Stimulated activated CD4-positive, alpha-beta T cell treated with anti-CD3 and anti-CD28 coated beads, Interleukin-4, amount 100 ng/mL, for 24 hours (primary cell): ENCODE results near the gene CAMK1D.
"Not testable (repeated sequence)": the region's sequence is repeated elsewhere in the genome, so short reads cannot be mapped to it uniquely, and the experiment has no call there.

Source experiments
- DNase-seq: peaks from one replicate; pipeline ENCODE4 v3.0.0-alpha.2; 2020

CAMK1D gene

GRCh38 chr10:12834721-12835120, 485.4 kb downstream of the CAMK1D start:
- DNase-seq = no peak

DNA sequence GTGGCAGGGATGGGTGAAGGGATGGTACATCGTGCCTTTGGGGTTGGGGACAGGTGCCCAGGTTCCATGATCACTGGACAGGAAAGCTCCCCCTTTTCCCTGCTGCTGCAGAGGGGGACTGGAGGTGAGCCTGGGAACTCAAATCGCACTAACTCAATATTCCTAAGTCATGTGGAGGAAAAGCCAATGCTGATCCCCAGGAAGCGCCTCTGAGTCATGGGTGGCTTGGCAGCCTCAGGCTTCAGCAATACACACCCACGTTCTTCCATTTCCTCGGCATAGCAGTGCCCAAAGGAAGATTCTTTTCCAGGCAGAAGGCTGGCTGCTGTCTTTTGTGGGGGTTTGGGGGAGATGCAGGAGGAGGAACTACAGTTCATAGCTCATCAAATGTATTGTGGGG, 486.4 kb downstream of the CAMK1D start:
- DNase-seq = no peak

- no peak for DNase-seq
Observed at GRCh38 chr10:12838366-12838765, 489.0 kb downstream of the CAMK1D start.

GRCh38 chr10:12838995-12839927, 489.9 kb downstream of the CAMK1D start:
- DNase-seq = no peak

- no peak for DNase-seq
Observed at GRCh38 chr10:12839941-12840611, 490.7 kb downstream of the CAMK1D start.

DNA sequence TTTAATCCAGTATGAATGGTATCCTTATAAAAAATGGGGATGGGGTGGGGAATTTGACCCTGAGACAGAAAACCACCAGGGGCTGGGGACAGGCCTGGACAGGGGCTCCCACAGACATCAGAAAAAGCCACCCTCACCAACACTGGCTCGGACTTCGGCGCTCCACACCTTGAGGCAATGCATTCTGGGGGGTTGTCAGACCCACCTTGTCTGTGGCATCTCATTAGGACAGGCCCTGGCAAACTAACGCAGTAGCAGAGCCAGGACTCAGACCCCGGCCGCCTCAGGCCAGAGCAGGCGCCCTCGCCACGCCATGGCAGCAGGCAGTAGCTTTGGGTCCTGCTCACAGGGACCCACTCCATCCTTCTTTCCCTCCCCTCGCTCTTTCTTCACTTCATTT, 492.1 kb downstream of the CAMK1D start:
- DNase-seq = no peak

GRCh38 chr10:12841826-12842225, 492.5 kb downstream of the CAMK1D start:
- DNase-seq = no peak

DNA sequence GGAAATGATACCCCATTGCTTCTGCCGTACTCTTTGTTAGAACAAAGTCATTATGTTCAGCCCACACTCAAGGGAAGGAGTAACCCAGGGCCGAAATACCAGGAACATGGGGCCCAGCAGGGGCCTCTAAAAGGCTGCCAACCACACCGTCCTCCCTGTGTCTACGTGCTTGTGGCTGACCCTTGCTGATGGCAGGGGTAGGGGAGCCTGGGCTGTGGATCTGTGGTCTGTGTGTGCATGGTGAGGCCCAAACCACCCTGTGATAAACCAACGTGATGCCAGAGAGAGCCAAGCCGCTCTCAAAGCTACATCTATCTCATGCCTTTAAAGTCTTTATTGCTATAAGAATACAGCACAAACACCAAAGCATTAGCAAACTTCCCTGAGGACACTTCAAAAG, 493.0 kb downstream of the CAMK1D start:
- no peak for DNase-seq

GRCh38 chr10:12843296-12843945, 494.1 kb downstream of the CAMK1D start:
- DNase-seq = no peak

- DNase-seq = no peak
Observed at GRCh38 chr10:12844811-12845483, 495.6 kb downstream of the CAMK1D start.

DNA sequence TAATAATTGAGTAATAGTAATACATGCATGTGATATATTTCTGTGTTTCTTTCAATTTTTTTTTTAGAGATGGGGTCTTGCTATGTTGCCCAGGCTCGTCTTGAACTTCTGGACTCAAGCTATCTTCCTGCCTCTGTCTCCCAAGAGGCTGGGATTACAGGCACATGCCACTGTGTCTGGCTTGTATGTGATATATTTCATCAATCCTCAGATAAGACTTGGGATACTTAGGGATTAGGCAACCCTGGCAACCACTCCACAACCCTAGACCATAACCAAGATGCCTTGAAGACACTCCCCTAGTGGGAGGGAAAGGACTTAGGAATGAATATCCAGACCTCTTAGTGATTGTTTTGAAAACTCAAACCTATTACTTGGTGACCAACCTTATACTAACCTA, 497.4 kb downstream of the CAMK1D start:
- DNase-seq = no peak

DNA sequence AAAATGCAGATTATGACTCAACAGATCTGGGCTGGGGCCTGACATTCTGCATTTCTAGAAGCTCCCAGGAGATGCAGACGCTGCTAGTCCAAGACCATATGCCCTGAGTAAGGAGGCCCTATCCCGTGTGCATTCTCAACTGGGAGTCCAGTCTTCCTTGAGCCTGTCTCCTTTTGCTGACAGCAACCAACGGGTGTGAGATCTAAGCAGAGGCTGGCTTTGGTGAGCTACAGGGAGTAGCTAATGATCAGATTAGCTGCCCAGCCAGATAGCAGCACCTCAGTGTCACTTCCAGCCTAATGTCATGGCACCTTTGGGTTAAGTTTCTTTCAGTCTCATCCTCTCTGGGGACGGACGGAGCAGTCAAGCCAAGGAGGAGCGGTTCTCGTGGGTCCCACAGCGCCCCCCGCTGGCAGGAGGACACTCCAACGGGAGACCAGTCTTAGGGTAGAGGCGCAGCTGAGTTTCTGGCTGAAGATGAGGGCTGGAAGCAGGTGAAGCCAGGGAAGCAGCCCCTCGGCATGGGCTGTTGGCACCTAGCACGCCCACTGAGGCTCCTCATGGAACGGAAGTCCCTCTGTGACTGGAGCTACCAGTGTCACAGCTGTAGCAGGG, 498.1 kb downstream of the CAMK1D start:
- no peak for DNase-seq

- DNase-seq = no peak
Observed at GRCh38 chr10:12848439-12849173, 499.3 kb downstream of the CAMK1D start.

GRCh38 chr10:12849319-12850181, 500.2 kb downstream of the CAMK1D start:
- no peak for DNase-seq

DNA sequence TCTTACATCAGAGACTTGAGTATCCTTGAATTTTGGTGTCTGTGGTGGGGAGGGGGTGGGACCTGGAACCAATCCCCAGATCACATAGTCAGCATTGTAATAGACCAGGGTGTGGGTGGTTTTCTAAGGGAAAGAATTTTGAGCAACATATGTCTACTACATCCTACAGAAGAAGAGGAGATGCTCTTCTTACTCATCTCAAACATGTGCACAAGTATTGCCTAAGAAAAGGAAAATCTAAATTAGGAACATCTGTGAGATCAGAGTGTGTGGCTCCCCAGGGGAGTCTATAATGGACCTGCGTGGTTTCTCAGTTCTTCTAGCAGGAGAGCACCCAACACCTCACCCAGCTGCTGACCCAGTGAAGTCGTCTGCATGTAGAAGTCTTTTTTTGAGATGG, 503.3 kb downstream of the CAMK1D start:
- no peak for DNase-seq

DNA sequence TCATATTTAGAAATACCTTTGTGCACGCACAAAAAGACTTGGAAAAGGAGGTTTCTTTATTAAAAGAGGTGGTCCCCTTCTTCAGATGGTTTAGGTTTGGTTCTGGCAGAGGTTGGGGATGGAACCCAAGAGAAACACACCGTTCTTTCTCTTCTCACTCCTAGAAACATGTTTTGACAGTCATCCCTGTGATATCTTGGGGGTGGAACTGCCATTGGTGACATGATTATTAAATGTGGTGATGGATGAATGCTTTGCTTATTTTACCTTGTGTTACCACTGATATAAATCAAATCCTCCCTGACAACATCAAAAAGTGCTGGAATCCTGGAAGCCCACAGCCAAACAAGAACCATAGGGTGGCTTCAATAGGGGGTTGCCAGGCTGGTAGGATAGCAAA, 505.6 kb downstream of the CAMK1D start:
- DNase-seq = no peak

DNA sequence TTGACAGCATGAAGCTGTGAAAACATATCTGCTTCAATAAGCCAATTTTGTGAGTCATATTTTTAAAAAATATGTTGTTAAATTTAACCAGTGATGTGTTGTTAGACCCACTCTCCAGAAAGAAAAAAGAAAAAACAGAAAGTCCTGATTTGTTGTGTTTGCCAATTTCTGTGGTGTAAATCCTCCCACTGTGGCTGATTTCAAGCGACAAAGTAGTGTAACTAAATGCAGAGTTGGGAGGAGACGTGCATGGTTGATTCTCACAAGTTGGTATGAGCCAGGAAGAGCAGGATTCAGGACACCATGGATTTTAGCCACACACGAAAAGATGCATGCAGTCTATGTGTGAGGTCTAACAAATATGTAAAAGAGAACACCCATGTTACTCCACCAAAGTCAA, 513.1 kb downstream of the CAMK1D start:
- no peak for DNase-seq

GRCh38 chr10:12865515-12865914, 516.2 kb downstream of the CAMK1D start:
- DNase-seq = not testable (repeated sequence)

GRCh38 chr10:12868229-12868628, 518.9 kb downstream of the CAMK1D start:
- DNase-seq = no peak

DNA sequence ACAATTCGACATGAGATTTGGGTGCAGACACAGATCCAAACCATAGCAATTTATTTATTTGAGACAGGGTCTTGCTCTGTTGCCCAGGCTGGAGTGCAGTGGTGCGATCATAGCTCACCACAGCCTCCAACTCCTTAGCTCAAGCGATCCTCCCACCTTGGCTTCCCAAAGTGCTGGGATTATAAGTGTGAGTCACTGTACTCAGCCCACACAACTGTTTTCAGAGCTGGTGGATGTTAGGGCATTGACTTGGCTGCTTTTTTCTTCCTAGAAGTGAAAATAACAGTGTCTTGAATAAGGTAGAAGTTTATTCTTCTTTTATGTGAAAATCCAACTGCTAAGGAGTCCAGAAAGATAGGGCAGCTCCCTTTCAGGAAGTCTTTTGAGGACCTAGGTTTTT, 520.1 kb downstream of the CAMK1D start:
- DNase-seq = no peak

DNA sequence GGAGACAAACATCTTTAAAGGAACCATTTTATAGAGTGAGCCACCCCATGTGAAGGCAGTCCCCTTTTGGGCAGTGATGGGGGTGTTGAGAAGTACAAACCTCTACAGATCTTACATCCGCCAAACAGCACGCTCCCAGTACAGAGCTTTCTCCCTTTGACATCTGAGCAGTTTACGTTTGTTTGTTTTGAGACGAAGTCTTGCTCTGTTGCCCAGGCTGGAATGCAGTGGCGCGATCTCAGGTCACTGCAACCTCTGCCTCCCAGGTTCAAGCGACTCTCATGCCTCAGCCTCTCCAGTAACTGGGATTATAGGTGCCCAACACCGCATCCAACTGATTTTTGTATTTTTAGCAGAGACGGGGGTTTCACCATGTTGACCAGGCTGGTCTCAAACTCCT, 523.2 kb downstream of the CAMK1D start:
- no peak for DNase-seq
